Astrocyte of the spinal cord (primary cell): Measurements from ENCODE around the gene ALDOC.
A peak's percentile ranks its signal among the peaks of the same experiment; 100 is the strongest.

ENCODE experiments used
- DNase-seq: peaks from one replicate; pipeline ENCODE4 v3.0.0; 2011; ENCODE audit warnings: low read depth, low spot score
- H3K4me3 ChIP-seq: 2 replicates; pipeline ENCODE4 v1.5.1; 2011; ENCODE audit warnings: low read depth, mild to moderate bottlenecking, low read length, moderate library complexity
- in situ Hi-C: cut with HindIII; loops from 2 replicates; pipeline ENCODE4 v1.10.0; 2017; ENCODE audit warnings: low sequenced_read_pairs
- TF ChIP-seq, protein P1 (sequence below): IDR thresholded peaks from 2 replicates; pipeline ENCODE4 v1.5.1; 2012; ENCODE audit warnings: low read depth, mild to moderate bottlenecking, low read length, inconsistent platforms

Gene ALDOC

DNA sequence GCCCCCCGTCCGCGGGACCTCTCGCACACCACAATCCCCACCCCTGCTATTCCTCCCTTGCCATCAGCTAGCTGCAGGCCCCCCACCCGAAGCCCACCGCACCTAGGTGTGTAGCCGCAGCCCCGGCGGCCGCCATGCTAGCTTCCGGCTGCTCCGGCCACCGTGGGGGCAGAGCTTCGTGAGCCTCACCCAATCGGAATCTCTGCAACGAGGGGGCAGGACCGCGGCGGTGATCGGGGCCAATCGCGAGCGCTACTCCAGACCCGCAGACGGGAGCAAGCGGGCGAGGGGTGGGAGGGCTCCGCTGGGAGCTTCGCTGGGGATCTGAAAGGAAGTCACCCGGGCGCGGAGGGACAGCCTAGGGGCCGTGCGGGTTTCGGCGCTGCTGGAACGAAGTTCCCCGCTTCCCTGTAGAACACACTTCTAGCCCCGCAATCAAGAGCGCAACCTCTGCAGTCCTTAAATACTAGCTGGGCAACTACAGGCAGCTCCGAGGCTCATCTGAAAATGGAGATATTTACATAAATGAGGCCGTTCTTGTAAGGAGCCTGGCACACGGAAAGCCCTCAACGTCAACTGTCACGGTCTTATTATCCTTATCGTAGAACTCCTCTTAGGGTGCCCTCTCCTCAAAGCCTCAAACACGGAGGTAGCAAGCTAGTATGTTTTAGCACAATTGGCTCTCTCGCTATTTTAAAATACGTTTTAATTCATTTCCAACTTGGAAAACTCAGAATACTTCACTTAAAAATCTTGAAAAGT, 5.2 kb downstream of the ALDOC start, which contains the start of gene PIGS:
PIGS (minus strand) TSS at position 164 of the 762 bp plus-strand sequence; CDS start at position 136, 28 bp downstream.
- TF ChIP-seq, protein P1, sequence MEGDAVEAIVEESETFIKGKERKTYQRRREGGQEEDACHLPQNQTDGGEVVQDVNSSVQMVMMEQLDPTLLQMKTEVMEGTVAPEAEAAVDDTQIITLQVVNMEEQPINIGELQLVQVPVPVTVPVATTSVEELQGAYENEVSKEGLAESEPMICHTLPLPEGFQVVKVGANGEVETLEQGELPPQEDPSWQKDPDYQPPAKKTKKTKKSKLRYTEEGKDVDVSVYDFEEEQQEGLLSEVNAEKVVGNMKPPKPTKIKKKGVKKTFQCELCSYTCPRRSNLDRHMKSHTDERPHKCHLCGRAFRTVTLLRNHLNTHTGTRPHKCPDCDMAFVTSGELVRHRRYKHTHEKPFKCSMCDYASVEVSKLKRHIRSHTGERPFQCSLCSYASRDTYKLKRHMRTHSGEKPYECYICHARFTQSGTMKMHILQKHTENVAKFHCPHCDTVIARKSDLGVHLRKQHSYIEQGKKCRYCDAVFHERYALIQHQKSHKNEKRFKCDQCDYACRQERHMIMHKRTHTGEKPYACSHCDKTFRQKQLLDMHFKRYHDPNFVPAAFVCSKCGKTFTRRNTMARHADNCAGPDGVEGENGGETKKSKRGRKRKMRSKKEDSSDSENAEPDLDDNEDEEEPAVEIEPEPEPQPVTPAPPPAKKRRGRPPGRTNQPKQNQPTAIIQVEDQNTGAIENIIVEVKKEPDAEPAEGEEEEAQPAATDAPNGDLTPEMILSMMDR = no peak
- DNase-seq = peak; percentile 92
- H3K4me3 ChIP-seq = peak within 1 kb of the TSS; percentile 72
- in situ Hi-C loops = no loop called here

DNA sequence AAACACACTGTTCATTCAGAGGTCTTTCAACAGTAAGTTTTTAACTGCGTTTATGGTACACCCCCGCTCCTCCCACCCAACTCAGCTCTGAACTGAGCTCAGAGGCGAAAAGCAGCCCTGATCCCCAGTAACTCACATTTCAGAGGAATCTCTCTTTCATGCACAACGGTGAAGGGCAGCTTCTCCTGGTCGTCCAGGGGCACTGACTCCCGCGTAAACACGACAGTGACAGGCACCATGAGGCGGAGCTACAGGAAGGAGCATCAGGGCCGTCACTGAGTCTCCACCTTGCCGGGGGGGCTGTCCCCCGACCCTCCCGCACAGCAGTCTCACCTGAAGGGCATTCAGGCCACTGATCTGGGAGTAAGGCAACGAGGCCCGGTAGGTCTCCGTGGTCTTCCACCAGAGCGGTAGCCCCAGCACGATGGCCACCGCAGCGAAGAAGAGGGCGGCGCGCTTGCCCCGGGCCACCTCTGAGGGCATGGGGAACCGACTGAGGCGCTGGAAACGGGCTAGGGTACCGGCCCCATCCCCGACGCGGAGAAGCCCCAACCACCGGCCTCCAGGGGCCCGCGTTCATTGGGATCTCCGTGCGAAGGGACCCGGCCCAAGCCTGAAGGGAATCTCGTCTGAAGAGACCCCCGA, 5.9 kb downstream of the ALDOC start:
- TF ChIP-seq, protein P1 = no peak
- H3K4me3 ChIP-seq = peak overlapping the region; percentile 72
- no peak for DNase-seq
- in situ Hi-C loops = no loop called here

DNA sequence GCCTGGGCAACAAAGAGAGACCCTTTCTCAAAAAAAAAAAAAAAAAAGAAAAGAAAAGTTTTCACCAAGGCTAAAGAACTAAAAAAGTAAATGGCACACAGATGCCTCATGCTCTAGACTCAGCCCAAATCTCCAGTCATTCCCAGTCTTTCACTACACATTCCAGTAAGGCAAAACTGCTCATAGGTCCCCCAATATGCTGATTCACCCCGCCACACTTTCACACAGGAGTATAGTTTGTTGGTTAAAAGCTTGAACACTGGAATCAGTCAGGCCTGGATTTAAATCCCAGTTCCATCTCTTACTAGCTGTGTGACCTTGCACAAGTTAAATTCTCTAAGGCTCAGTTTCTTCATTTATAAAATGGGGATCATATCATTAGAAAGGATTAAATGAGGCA, 7.2 kb downstream of the ALDOC start:
- no peak overlapping the region for H3K4me3 ChIP-seq
- DNase-seq = no peak
- in situ Hi-C loops = no loop called here
- TF ChIP-seq, protein P1 = no peak

DNA sequence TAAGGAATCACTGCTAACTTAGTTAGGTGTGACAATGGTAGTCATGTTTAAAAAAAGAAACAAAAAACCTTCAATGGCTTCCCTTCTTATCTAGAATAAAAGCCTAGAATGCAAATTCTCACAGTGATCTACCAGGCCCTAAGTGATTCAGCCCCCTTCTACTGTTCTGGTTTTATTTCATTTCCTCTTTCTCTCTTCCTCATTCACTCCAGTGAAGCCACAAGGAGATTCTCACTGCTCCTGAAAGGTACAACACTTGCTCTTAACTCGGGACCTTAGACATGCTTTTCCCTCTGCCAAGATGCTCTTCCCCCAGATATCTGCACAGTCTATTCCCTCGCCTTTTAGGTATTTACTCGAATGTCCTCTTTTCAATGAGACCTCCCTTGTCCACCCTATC, 9.1 kb downstream of the ALDOC start:
- in situ Hi-C loops = no loop called here
- no peak overlapping the region for H3K4me3 ChIP-seq
- DNase-seq = no peak
- TF ChIP-seq, protein P1 = no peak

DNA sequence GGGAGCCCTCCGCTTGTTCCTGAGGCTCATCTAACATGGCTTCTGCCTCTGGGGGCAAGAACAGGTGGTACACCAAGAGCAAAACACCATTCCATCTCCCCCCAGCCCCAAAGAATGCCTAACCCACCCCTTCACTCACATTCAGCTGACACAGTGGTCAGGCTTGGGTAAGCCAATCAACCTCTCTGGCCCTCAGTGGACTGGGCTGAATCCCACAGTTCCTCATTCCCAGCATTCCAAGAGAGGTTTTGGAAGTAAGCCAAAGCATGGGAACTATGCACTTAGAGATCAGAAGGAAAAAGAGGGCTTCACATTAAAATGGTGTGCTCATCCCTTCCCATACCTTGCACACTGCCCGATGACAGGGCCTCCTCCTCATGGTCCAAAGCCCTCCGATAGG, 13.2 kb downstream of the ALDOC start:
- no peak overlapping the region for H3K4me3 ChIP-seq
- TF ChIP-seq, protein P1 = no peak
- in situ Hi-C loops = no loop called here
- DNase-seq = no peak

DNA sequence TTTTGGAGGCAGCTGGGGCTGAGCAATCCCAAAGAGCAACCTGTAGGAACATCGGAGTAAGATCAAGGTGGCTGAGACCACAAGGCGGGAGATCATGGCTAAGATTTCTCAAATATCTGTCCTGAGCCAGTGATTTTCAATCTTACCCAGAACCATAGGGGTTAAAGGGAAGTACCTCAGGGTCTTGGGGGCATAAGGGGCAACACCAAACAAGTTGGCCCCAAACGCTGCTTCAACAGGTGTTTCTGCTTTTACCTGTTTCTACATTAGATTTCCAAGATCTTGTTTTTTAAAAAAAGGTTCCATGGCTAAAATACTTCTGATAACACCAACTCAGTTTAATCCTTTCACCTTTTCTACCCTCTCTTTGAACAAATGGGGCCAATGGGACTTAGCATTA, 21.7 kb downstream of the ALDOC start:
- no peak for DNase-seq
- in situ Hi-C loops = no loop called here
- H3K4me3 ChIP-seq = no peak overlapping the region
- TF ChIP-seq, protein P1 = no peak
